SK-N-SH treated with all-trans-retinoic acid at 6 μM for 48 hours (cell line): ENCODE measurements around the gene MC4R.

Source experiments
- ATAC-seq: fragments of 200-7000 bp; cut with Tn5 transposase; 3 replicates; pipeline ENCODE4 v1.9.1; 2020; ENCODE audit warnings: mild to moderate bottlenecking, moderate library complexity
- OSR1 ChIP-seq: fragments of 250-450 bp; sonication (Bioruptor Pico); IDR thresholded peaks from 2 replicates; pipeline ENCODE4 v1.8.0; 2022; ENCODE audit warnings: moderate library complexity, mild to moderate bottlenecking, inconsistent platforms
- PPARA ChIP-seq: fragments of 250-450 bp; sonication (Bioruptor Pico); IDR thresholded peaks from 2 replicates; pipeline ENCODE4 v1.5.0; 2020; ENCODE audit warnings: mild to moderate bottlenecking, borderline replicate concordance
- RARB ChIP-seq: fragments of 250-450 bp; sonication (Bioruptor Pico); IDR thresholded peaks from 2 replicates; pipeline ENCODE4 v1.8.0; 2021; ENCODE audit warnings: mild to moderate bottlenecking, moderate library complexity
- TCF4 ChIP-seq: fragments of 250-450 bp; sonication (Bioruptor Pico); IDR thresholded peaks from 2 replicates; pipeline ENCODE4 v1.8.0; 2021; ENCODE audit warnings: mild to moderate bottlenecking, moderate library complexity, borderline replicate concordance
- TOX ChIP-seq: fragments of 250-450 bp; sonication (Bioruptor Pico); IDR thresholded peaks from 2 replicates; pipeline ENCODE4 v1.8.0; 2021; ENCODE audit warnings: mild to moderate bottlenecking, moderate library complexity, borderline replicate concordance
- TSHZ2 ChIP-seq: fragments of 250-450 bp; sonication (Bioruptor Pico); IDR thresholded peaks from 2 replicates; pipeline ENCODE4 v1.5.0; 2020; ENCODE audit warnings: mild to moderate bottlenecking, moderate library complexity
- ZC3H10 ChIP-seq: fragments of 250-450 bp; sonication (Bioruptor Pico); IDR thresholded peaks from 2 replicates; pipeline ENCODE4 v1.5.1; 2021; ENCODE audit warnings: mild to moderate bottlenecking, moderate library complexity
- ZFP3 ChIP-seq: fragments of 250-450 bp; sonication (Bioruptor Pico); IDR thresholded peaks from 2 replicates; pipeline ENCODE4 v1.5.0; 2020; ENCODE audit warnings: mild to moderate bottlenecking, moderate library complexity
- ZNF70 ChIP-seq: fragments of 450-650 bp; formaldehyde crosslinking; IDR thresholded peaks from 2 replicates; pipeline ENCODE4 v1.5.0; 2020; ENCODE audit warnings: mild to moderate bottlenecking, moderate library complexity

The MC4R gene

DNA sequence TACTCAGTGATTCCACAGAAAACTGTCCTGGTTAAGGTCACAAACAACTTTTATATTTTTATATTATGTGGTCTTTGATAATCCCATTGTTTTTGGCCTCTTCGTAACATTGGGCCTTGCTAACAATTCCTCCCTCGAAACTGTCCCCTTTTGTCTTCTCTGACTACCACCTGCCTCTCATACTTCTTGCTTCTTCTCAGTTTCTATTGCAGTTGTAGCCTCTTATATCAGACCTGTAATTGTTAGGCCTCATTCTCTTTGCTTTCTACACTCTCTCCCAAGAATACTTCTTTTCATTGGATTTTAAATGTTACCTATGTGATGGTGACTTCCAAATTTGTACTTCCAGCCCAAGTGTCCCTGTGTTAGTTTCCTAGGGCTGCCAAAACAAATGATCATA is 44.7 kb downstream of the MC4R start (continued):
- TF ChIP-seq TSHZ2 (CRISPR knock-in tag) (no peak), TCF4 (CRISPR knock-in tag) (no peak), RARB (CRISPR knock-in tag) (no peak)
- TF ChIP-seq, all 23 proteins: peak for 0

- TF ChIP-seq TOX (CRISPR knock-in tag) (no peak), ZNF70 (CRISPR knock-in tag) (no peak), ZFP3 (CRISPR knock-in tag) (no peak), OSR1 (CRISPR knock-in tag) (no peak), PPARA (no peak), TCF4 (CRISPR knock-in tag) (no peak), ZC3H10 (CRISPR knock-in tag) (no peak), RARB (CRISPR knock-in tag) (no peak)
- ATAC-seq: no peak
These were observed 50.0 kb downstream of the MC4R start for GRCh38 chr18:60322591-60322990.
